Left lung (tissue), 10 donors: ENCODE results near the gene GRIK2. TPM values are rescaled to one million over a fixed set of nuclear protein-coding genes. Genes with fewer than 3 reads are reported as not detected.

Experiments
- ATAC-seq: fragments of 200-7000 bp; cut with Tn5 transposase; one replicate; pipeline ENCODE4 v1.9.1; 2020; ENCODE audit warnings: moderate library complexity
- DNase-seq, 4 donors: peaks; one replicate each; pipeline ENCODE4 v3.0.0-alpha.2; 2013 to 2020
- H3K27ac ChIP-seq, 2 donors: fragments of 200-600 bp; sonication (generic) in 1 of 2; one replicate each; pipeline versions ENCODE4 v1.5.0 to v1.8.0; 2020 to 2021
- H3K27me3 ChIP-seq, 2 donors: fragments of 200-600 bp; sonication (generic) in 1 of 2; one replicate each; pipeline versions ENCODE4 v1.5.0 to v1.8.0; 2020 to 2021
- H3K36me3 ChIP-seq, 2 donors: fragments of 200-600 bp; sonication (generic) in 1 of 2; one replicate each; pipeline versions ENCODE4 v1.5.0 to v1.8.0; 2020 to 2021
- H3K4me1 ChIP-seq, 2 donors: fragments of 200-600 bp; one replicate each; pipeline ENCODE4 v1.8.0; 2021
- H3K4me3 ChIP-seq, 2 donors: fragments of 200-600 bp; sonication (generic) in 1 of 2; one replicate each; pipeline versions ENCODE4 v1.5.0 to v1.8.0; 2020 to 2021; ENCODE audit warnings: mild to moderate bottlenecking in 1 of 2
- H3K9me3 ChIP-seq, 2 donors: fragments of 200-600 bp; sonication (generic) in 1 of 2; one replicate each; pipeline versions ENCODE4 v1.5.0 to v1.8.0; 2020 to 2021
- intact Hi-C, 2 donors: fragments of 100-400 bp; cut with DNase I; formaldehyde crosslinking; loops; one replicate each; pipeline versions ENCODE4 v1.11.2 to v1.14.2; 2022
- polyA plus RNA-seq, 6 donors: library from polyadenylated mRNA; unstranded; fragments of 120-200 nt; gene quantifications; one replicate each; pipeline ENCODE4 v1.2.1, GENCODE V29; 2013; ENCODE audit not compliant: insufficient read length in 6 of 6
- total RNA-seq, 2 donors: library from RNA; stranded (reverse); fragmentation: NEBNext Ultra II Directional; extraction: Animal tissue kit (Norgen Biotek cat#: 25700); gene quantifications; one replicate each; pipeline ENCODE4 v1.2.1, GENCODE V29; 2021
- TF ChIP-seq, protein P1 (sequence below), 2 donors: fragments of 200-600 bp; sonication (generic) in 1 of 2; IDR thresholded peaks; one replicate each; pipeline versions ENCODE4 v1.5.0 to v1.8.0; 2021; ENCODE audit warnings: antibody characterized with exemption in 2 of 2
- donor health status: DM: no; HTN: yes; CAD: no.
- donor health status: DM: no; HTN: no; CAD: no.

The GRIK2 gene
- total and polyA plus RNA-seq, 8 donors = 0.24 to 0.98 (median 0.67) TPM

DNA sequence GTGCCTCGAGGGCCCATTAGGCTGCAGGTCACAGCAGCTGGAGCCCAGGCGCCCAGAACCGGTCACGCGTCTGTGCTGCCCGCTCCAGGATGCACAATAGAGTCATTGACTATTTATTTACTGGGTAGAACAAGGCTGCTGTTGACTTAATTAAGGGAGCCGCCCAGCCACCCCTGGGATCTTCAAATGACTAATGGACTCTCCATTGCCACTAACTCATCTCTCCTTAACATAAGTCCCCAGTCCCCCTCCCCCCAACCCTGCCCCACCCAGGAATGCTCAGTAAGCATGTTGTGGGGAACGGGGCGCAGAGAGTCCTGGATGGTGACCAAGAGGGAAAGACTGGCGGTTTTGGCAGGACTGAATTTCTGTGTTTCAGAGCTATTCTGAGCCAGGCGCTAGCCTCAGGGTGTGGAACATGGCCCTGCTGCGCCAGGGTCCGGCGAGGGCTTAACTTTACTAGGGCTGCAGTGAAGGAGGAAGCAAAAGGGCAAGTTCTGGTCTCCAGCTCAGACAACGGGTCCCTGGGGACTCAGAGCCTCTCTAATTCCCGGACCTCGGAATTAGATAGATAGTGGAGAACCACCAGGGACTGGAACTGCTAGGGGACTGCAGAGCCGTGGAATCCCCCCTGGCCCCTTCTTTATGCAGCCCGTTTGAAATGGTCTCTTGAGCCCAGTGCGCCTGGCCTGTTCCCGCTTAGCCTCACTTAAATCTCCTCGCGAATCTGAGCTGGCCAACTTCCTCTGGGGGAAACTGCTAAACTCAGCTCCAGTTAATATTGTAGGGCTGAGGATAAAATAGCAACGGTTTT is 1.5 kb upstream of the GRIK2 start:
- H3K27me3 ChIP-seq = peaks cover 37 to 59% of the 10 kb centered on the region in 2 donors
- peaks cover 0 to 4% of the 10 kb centered on the region in 2 donors for H3K4me1 ChIP-seq
- TF ChIP-seq, protein P1, sequence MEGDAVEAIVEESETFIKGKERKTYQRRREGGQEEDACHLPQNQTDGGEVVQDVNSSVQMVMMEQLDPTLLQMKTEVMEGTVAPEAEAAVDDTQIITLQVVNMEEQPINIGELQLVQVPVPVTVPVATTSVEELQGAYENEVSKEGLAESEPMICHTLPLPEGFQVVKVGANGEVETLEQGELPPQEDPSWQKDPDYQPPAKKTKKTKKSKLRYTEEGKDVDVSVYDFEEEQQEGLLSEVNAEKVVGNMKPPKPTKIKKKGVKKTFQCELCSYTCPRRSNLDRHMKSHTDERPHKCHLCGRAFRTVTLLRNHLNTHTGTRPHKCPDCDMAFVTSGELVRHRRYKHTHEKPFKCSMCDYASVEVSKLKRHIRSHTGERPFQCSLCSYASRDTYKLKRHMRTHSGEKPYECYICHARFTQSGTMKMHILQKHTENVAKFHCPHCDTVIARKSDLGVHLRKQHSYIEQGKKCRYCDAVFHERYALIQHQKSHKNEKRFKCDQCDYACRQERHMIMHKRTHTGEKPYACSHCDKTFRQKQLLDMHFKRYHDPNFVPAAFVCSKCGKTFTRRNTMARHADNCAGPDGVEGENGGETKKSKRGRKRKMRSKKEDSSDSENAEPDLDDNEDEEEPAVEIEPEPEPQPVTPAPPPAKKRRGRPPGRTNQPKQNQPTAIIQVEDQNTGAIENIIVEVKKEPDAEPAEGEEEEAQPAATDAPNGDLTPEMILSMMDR (IDR thresholded peaks at IDR 0.05) = no peak
- ATAC-seq = no peak
- peak in 1 of 4 donors; percentile 37 for DNase-seq
- H3K9me3 ChIP-seq = no peaks in the 10 kb centered on the region
- no peak overlapping the region for H3K4me3 ChIP-seq
- intact Hi-C loops = no loop called here
- no peaks in the 10 kb centered on the region for H3K36me3 ChIP-seq
- no peak overlapping the region for H3K27ac ChIP-seq

DNA sequence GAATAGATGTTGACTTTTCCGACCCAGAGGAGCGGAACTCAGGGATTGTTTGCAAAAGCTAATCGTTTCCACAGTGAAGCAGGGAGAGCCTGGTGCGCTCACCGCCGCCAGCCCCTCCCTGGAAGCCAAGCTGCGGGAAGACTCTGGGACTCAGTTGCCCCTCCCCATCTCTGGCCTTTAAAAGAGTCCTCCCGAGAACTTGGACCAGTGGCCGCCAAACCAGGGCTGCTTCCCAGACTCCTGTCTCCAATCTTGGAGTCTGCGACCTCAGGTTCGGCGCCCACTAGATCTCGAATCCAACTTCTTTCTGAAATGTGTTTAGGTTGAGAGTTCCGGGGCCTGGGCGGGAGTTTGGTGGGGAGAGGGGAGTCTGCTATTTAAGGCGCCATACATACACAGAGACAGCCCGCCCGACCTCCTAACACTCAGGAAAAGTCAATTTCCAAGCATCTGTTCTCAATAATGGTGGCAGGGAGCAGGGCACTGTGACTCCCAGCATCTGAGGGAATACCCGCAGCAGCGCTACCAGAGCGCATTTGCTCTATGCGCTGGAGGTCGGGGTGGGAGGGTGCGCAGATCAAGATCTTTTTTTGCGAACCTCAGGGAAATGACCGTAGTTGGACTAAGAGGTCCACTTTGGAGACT is 800 bp upstream of the GRIK2 start:
- TF ChIP-seq, protein P1 (IDR thresholded peaks at IDR 0.05) = no peak
- ATAC-seq (no peak), DNase-seq (peak in 1 of 4 donors; percentile 43)
- H3K4me3 ChIP-seq = no peak overlapping the region
- H3K36me3 ChIP-seq = no peaks in the 10 kb centered on the region
- H3K27ac ChIP-seq = no peak overlapping the region
- H3K27me3 ChIP-seq = peaks cover 37 to 67% of the 10 kb centered on the region in 2 donors
- peaks cover 0 to 4% of the 10 kb centered on the region in 2 donors for H3K4me1 ChIP-seq
- intact Hi-C loops = no loop called here
- H3K9me3 ChIP-seq = no peaks in the 10 kb centered on the region

GRCh38 chr6:101393829-101394251 is 332 bp downstream of the GRIK2 start:
- intact Hi-C loops = no loop called here
- TF ChIP-seq, protein P1 (IDR thresholded peaks at IDR 0.05) = no peak
- DNase-seq = peak in 2 of 4 donors; percentile 7 to 26
- Histone ChIP-seq H3K27ac (no peak overlapping the region), H3K4me3 (peak overlapping the region; percentile 3 to 23), H3K27me3 (peaks cover 42 to 78% of the 10 kb centered on the region in 2 donors), H3K4me1 (peaks cover 0 to 4% of the 10 kb centered on the region in 2 donors), H3K36me3 (no peaks in the 10 kb centered on the region), H3K9me3 (no peaks in the 10 kb centered on the region)
- peak; percentile 65 for ATAC-seq

GRCh38 chr6:101394936-101395335 is 1.4 kb downstream of the GRIK2 start:
- Histone ChIP-seq H3K4me3 (no peak overlapping the region), H3K27ac (no peak overlapping the region), H3K36me3 (no peaks in the 10 kb centered on the region), H3K9me3 (no peaks in the 10 kb centered on the region), H3K4me1 (peaks cover 0 to 4% of the 10 kb centered on the region in 2 donors), H3K27me3 (peaks cover 53 to 89% of the 10 kb centered on the region in 2 donors)
- intact Hi-C loops = no loop called here
- DNase-seq = no peak
- TF ChIP-seq, protein P1 (IDR thresholded peaks at IDR 0.05) = no peak
- ATAC-seq = no peak

- H3K27ac ChIP-seq = no peak overlapping the region
- TF ChIP-seq, protein P1 (IDR thresholded peaks at IDR 0.05) = no peak
- H3K27me3 ChIP-seq = peaks cover 57 to 93% of the 10 kb centered on the region in 2 donors
- H3K4me3 ChIP-seq = no peak overlapping the region
- DNase-seq = no peak
- no peak for ATAC-seq
- H3K36me3 ChIP-seq = no peaks in the 10 kb centered on the region
- H3K4me1 ChIP-seq = peaks cover 0 to 4% of the 10 kb centered on the region in 2 donors
- intact Hi-C loops = no loop called here
- H3K9me3 ChIP-seq = no peaks in the 10 kb centered on the region
Measured at GRCh38 chr6:101395345-101395744, 1.8 kb downstream of the GRIK2 start.
